ENCODE measurements around the gene IYD.

- TF ChIP-seq POLR2AphosphoS5 (IDR thresholded peaks at IDR 0.05; ENCODE audit: low read depth, low read length) = no peak
- TF ChIP-seq POLR2A (IDR thresholded peaks at IDR 0.05; ENCODE audit: low read depth, low read length) = no peak
These were observed 79.4 kb downstream of the IYD start for GRCh38 chr6:150448221-150448620.

All from GM12892 (cell line).